ENCODE measurements around the gene BRAT1.

GRCh38 chr7:2522780-2523433 lies 32.4 kb downstream of the BRAT1 start:
- TF ChIP-seq, protein P1, sequence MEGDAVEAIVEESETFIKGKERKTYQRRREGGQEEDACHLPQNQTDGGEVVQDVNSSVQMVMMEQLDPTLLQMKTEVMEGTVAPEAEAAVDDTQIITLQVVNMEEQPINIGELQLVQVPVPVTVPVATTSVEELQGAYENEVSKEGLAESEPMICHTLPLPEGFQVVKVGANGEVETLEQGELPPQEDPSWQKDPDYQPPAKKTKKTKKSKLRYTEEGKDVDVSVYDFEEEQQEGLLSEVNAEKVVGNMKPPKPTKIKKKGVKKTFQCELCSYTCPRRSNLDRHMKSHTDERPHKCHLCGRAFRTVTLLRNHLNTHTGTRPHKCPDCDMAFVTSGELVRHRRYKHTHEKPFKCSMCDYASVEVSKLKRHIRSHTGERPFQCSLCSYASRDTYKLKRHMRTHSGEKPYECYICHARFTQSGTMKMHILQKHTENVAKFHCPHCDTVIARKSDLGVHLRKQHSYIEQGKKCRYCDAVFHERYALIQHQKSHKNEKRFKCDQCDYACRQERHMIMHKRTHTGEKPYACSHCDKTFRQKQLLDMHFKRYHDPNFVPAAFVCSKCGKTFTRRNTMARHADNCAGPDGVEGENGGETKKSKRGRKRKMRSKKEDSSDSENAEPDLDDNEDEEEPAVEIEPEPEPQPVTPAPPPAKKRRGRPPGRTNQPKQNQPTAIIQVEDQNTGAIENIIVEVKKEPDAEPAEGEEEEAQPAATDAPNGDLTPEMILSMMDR (conservative IDR thresholded peaks at IDR 0.05; ENCODE audit: low read length): no peak
- no peak for TF ChIP-seq EZH2phosphoT487 (IDR thresholded peaks at IDR 0.05; ENCODE audit: borderline replicate concordance)

All from Loucy (cell line).